ENCODE measurements around the gene COX4I1. TPM values are rescaled to one million over a fixed set of nuclear protein-coding genes. Genes with fewer than 3 reads are reported as not detected.

COX4I1 gene
- total and polyA plus RNA-seq, 7 donors = 627 to 1,800 (median 1,031) TPM

DNA sequence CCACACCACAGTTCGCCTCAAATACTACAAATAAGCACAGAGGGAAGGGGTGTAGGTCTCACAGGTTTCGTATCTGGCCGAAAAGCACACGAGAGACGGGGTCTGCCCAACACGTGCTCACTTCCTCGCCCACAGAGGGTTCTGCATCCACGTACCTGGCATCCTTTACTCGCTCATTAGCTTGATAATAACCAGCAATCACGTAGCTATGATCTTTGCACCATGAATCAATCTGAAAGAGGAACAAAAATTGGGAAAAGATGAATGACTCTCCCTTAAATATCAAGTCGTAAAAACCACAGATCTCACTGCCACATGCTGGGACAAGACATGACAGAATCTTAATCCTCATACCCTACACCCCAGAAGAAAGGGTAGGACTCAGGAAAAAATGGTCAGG, 10.7 kb upstream of the COX4I1 start:
- intact Hi-C loops (cut with DNase I) = no loop called here
- DNase-seq (no peak), ATAC-seq (no peak)
- no peak overlapping the region for H3K27ac ChIP-seq
- 92 to 97% (median 96%) methylated on average over 11 of the region's 11 CpGs for WGBS, 3 donors
- no peaks in the 10 kb centered on the region for H3K9me3 ChIP-seq
- H3K27me3 ChIP-seq (ENCODE audit: insufficient read depth in 3 of 3, low read length in 2 of 3) = no peaks in the 10 kb centered on the region
- H3K4me1 ChIP-seq = no peaks in the 10 kb centered on the region
- H3K36me3 ChIP-seq (ENCODE audit: insufficient read depth in 1 of 2, low read depth in 1 of 2) = peaks cover 4 to 72% of the 10 kb centered on the region in 2 donors
- TF ChIP-seq, protein P1, sequence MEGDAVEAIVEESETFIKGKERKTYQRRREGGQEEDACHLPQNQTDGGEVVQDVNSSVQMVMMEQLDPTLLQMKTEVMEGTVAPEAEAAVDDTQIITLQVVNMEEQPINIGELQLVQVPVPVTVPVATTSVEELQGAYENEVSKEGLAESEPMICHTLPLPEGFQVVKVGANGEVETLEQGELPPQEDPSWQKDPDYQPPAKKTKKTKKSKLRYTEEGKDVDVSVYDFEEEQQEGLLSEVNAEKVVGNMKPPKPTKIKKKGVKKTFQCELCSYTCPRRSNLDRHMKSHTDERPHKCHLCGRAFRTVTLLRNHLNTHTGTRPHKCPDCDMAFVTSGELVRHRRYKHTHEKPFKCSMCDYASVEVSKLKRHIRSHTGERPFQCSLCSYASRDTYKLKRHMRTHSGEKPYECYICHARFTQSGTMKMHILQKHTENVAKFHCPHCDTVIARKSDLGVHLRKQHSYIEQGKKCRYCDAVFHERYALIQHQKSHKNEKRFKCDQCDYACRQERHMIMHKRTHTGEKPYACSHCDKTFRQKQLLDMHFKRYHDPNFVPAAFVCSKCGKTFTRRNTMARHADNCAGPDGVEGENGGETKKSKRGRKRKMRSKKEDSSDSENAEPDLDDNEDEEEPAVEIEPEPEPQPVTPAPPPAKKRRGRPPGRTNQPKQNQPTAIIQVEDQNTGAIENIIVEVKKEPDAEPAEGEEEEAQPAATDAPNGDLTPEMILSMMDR (IDR thresholded peaks at IDR 0.05) = no peak
- no peak overlapping the region for H3K4me3 ChIP-seq

- WGBS, 3 donors = 82 to 90% (median 85%) methylated on average over 6 of the region's 6 CpGs
- no peak for ATAC-seq
- H3K36me3 ChIP-seq (ENCODE audit: insufficient read depth in 1 of 2, low read depth in 1 of 2) = peaks cover 4 to 74% of the 10 kb centered on the region in 2 donors
Observed at GRCh38 chr16:85789773-85790172, 9.7 kb upstream of the COX4I1 start.

DNA sequence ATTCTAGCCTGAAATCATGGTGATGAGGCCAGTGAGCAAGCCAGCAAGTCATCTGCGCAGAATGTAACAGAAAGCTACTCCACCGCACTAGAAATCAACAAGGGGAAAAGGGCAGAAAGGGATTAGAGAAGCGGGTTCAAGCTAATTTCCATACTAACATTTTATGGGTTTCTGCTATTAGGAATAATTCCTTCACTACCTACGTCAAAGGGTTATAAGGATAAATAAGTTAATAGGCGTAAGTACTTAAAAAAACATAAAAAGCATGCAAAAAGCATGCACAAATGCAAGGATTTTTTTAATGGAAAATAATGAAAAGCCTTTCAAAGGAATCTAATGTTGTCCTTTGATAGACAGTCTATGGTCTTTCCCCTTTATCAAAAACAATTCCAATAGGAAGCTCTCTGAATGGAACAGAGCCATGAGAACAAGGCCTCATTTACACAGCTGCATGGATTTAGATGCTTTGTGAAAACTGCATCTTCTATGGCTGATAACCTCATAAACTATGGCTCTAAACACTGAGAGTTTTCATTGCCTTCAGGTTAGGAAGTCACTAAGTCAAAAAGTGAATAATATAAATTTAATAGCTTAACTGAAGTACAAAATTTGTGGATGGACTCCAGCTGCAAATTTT, 5.7 kb upstream of the COX4I1 start:
- ATAC-seq = no peak
- no peak overlapping the region for H3K4me3 ChIP-seq
- TF ChIP-seq, protein P1 (IDR thresholded peaks at IDR 0.05) = no peak
- H3K36me3 ChIP-seq (ENCODE audit: insufficient read depth in 1 of 2, low read depth in 1 of 2) = peaks cover 0 to 64% of the 10 kb centered on the region in 2 donors
- DNase-seq = no peak
- 93 to 98% (median 96%) methylated on average over 5 of the region's 5 CpGs for WGBS, 3 donors
- no peaks in the 10 kb centered on the region for H3K27me3 ChIP-seq (ENCODE audit: insufficient read depth in 3 of 3, low read length in 2 of 3)
- peaks cover 14% of the 10 kb centered on the region for H3K4me1 ChIP-seq
- no peak overlapping the region for H3K27ac ChIP-seq
- H3K9me3 ChIP-seq = no peaks in the 10 kb centered on the region
- intact Hi-C loops (cut with DNase I) = no loop called here

More at GRCh38 chr16:85789773-85790172, 9.7 kb upstream of the COX4I1 start:
- H3K27me3 ChIP-seq (ENCODE audit: insufficient read depth in 3 of 3, low read length in 2 of 3) = no peaks in the 10 kb centered on the region
- intact Hi-C loops (cut with DNase I) = no loop called here
- no peak overlapping the region for H3K4me3 ChIP-seq
- DNase-seq = no peak
- no peak overlapping the region for H3K27ac ChIP-seq
- no peaks in the 10 kb centered on the region for H3K4me1 ChIP-seq
- TF ChIP-seq, protein P1 (IDR thresholded peaks at IDR 0.05) = no peak
- no peaks in the 10 kb centered on the region for H3K9me3 ChIP-seq

GRCh38 chr16:85794696-85795095, 4.8 kb upstream of the COX4I1 start:
- Histone ChIP-seq H3K36me3 (ENCODE audit: insufficient read depth in 1 of 2, low read depth in 1 of 2) (peaks cover 0 to 59% of the 10 kb centered on the region in 2 donors), H3K4me1 (peaks cover 14% of the 10 kb centered on the region), H3K27me3 (ENCODE audit: insufficient read depth in 3 of 3, low read length in 2 of 3) (no peaks in the 10 kb centered on the region), H3K27ac (no peak overlapping the region), H3K9me3 (no peaks in the 10 kb centered on the region), H3K4me3 (no peak overlapping the region)
- intact Hi-C loops (cut with DNase I) = no loop called here
- DNase-seq (no peak), ATAC-seq (no peak)
- WGBS, 3 donors = 88 to 91% (median 90%) methylated on average over 8 of the region's 8 CpGs
- TF ChIP-seq, protein P1 (IDR thresholded peaks at IDR 0.05) = no peak

- Histone ChIP-seq H3K9me3 (no peaks in the 10 kb centered on the region), H3K27me3 (ENCODE audit: insufficient read depth in 3 of 3, low read length in 2 of 3) (no peaks in the 10 kb centered on the region), H3K36me3 (ENCODE audit: insufficient read depth in 1 of 2, low read depth in 1 of 2) (peaks cover 0 to 60% of the 10 kb centered on the region in 2 donors), H3K27ac (no peak overlapping the region), H3K4me3 (no peak overlapping the region), H3K4me1 (peaks cover 22% of the 10 kb centered on the region)
- 78 to 86% (median 85%) methylated on average over 6 of the region's 6 CpGs for WGBS, 3 donors
- ATAC-seq (no peak), DNase-seq (no peak)
- TF ChIP-seq, protein P1 (IDR thresholded peaks at IDR 0.05) = no peak
- intact Hi-C loops (cut with DNase I) = no loop called here
Observed at GRCh38 chr16:85796152-85796551, 3.3 kb upstream of the COX4I1 start.
